ENCODE measurements around the gene NES.

Gene NES

DNA sequence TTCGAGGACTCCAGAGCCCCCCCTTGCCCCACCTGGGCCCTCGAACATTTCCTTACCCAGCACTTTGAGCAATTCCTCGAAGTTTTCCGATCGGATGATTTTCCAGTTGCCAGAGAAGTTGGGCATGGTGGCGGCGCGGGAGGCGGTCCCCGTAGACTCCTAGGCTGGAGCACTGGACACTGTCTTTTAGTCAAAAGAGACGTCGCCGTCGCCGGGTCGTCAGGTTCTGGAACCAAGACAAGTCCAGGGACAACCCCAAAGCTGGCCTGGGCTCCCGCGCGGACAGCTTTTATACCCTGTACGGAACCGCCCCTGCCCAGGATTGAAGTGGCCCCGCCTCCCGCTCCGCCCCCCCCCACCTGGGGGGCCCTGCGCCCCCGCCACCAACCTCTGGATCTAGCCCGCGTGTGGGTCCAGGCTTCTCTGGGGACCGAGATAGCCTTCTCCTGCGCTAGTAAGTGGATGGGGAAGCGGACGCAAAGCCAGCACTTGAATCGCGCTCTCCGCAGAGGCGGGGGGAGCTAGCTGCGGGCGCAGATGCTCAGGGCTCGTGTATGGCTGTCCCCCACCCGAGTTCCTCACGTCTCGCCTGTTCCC, 28.2 kb upstream of the NES start, which contains the start of gene CRABP2:
TSS of gene CRABP2 (minus strand) at position 263 of the 597 bp plus-strand sequence. CDS start at position 126, 137 bp downstream.
- DNase-seq: peak; percentile 60
- peak within 1 kb of the TSS; percentile 62 for H3K4me3 ChIP-seq (ENCODE audit: low read depth, low read length)
- no peaks in the 10 kb centered on the region for H3K36me3 ChIP-seq
- H3K4me1 ChIP-seq: peaks cover 56% of the 10 kb centered on the region
- peaks cover 7% of the 10 kb centered on the region for H3K27me3 ChIP-seq
- TF ChIP-seq, protein P1, sequence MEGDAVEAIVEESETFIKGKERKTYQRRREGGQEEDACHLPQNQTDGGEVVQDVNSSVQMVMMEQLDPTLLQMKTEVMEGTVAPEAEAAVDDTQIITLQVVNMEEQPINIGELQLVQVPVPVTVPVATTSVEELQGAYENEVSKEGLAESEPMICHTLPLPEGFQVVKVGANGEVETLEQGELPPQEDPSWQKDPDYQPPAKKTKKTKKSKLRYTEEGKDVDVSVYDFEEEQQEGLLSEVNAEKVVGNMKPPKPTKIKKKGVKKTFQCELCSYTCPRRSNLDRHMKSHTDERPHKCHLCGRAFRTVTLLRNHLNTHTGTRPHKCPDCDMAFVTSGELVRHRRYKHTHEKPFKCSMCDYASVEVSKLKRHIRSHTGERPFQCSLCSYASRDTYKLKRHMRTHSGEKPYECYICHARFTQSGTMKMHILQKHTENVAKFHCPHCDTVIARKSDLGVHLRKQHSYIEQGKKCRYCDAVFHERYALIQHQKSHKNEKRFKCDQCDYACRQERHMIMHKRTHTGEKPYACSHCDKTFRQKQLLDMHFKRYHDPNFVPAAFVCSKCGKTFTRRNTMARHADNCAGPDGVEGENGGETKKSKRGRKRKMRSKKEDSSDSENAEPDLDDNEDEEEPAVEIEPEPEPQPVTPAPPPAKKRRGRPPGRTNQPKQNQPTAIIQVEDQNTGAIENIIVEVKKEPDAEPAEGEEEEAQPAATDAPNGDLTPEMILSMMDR (IDR thresholded peaks at IDR 0.05; ENCODE audit: low read depth, low read length): no peak
- no peaks in the 10 kb centered on the region for H3K9me3 ChIP-seq

DNA sequence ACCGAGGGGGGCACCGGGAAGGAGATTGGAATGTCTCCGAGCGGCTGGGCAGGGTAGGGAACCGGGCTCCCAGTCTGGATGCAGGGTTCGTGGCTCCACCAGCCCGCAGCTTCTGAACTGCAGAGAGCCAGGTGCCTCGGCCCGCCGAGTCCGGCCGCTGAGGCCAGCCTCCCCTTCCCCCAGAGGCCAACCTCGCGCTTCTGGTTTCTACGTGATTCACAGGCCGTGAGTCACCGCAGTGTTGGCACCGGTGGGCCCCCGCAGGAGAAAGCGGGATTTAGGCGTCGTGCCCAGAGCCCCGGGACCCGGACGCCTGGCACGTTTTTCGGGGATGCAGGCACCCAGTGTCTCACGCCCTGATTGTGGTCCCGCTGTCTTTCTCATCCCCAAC, 27.7 kb upstream of the NES start:
- Histone ChIP-seq H3K36me3 (no peaks in the 10 kb centered on the region), H3K9me3 (no peaks in the 10 kb centered on the region), H3K27me3 (peaks cover 7% of the 10 kb centered on the region), H3K4me1 (peaks cover 51% of the 10 kb centered on the region), H3K4me3 (ENCODE audit: low read depth, low read length) (peak overlapping the region; percentile 62)
- peak; percentile 58 for DNase-seq
- TF ChIP-seq, protein P1 (IDR thresholded peaks at IDR 0.05; ENCODE audit: low read depth, low read length): no peak

DNA sequence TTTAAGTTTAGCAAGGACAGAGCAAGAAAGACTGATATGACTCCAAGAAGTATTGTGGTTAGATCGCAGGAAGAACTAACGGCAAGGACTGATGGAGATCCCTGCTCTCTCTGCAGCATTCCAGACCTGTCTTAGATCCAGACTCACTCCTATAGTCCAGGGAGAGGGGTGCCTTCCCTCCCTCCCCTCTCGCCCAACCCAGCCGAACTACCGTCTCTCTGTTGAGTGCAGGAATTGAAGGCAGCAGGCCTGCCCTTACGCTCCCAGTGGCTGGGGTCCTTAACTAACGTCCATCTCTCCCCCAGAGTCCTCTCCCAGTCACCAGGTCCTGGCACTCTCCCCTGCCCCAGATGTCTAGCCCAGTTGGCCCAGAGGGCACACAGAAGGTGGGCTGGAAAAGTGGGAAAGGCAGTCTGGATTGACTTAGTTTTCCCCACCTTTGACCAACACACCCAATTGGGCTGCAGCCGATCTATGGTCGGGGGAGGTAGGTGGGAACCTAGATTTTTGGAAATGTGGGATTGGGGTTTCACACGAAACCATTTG, 27.0 kb upstream of the NES start:
- H3K4me3 ChIP-seq (ENCODE audit: low read depth, low read length): peak overlapping the region; percentile 62
- H3K4me1 ChIP-seq: peaks cover 44% of the 10 kb centered on the region
- TF ChIP-seq, protein P1 (IDR thresholded peaks at IDR 0.05; ENCODE audit: low read depth, low read length): no peak
- H3K27me3 ChIP-seq: peaks cover 7% of the 10 kb centered on the region
- no peaks in the 10 kb centered on the region for H3K36me3 ChIP-seq
- DNase-seq: no peak
- H3K9me3 ChIP-seq: no peaks in the 10 kb centered on the region

DNA sequence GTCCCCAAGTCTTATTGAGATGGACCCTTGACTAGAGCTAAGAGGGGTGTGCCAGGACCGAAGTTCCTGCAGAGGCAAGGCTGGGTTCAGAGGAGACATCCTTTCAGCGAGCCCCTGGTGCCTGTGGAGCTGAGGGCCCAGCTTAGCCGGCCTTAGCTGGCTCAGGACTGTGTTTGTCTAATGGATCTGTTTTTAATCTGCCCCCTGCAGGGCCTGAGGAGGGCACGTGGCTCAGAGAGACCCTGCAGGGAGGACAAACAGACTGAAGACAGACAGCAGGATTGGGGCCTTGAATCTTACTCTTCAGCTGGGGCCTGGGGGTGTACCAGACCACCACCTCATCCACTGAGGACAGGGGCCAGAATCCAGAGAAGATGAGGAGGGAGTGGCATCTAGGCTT, 26.5 kb upstream of the NES start:
- peaks cover 39% of the 10 kb centered on the region for H3K4me1 ChIP-seq

DNA sequence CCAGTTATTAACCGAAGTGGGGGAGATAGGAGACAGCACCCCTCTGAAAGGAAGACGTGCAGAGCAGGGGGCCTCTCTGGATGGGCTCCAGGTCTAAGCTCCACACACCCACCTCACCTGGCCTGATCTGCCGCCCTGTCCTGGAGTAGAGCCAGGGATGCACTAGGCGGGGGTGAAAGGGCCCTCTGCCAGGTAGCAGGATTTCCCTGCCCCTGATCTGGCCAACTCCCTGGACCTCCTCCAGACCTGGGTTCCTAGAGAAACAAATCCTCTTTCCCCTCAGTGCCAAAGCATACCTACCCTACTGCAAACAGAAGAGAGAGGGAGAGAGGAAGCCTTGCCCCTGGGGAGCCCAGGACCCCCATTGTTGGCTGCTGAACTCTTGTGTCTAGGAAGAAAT, 26.1 kb upstream of the NES start:
- peaks cover 7% of the 10 kb centered on the region for H3K27me3 ChIP-seq
- no peaks in the 10 kb centered on the region for H3K36me3 ChIP-seq
- no peak overlapping the region; the same call in 1 of the 2 replicates for H3K4me3 ChIP-seq (ENCODE audit: low read depth, low read length)
- TF ChIP-seq, protein P1 (IDR thresholded peaks at IDR 0.05; ENCODE audit: low read depth, low read length): no peak
- H3K4me1 ChIP-seq: peaks cover 35% of the 10 kb centered on the region
- H3K9me3 ChIP-seq: no peaks in the 10 kb centered on the region
- DNase-seq: no peak

More for the DNA sequence above, 26.5 kb upstream of the NES start:
- no peaks in the 10 kb centered on the region for H3K36me3 ChIP-seq
- H3K9me3 ChIP-seq: no peaks in the 10 kb centered on the region
- no peak for DNase-seq
- peak overlapping the region; percentile 62 for H3K4me3 ChIP-seq (ENCODE audit: low read depth, low read length)
- H3K27me3 ChIP-seq: peaks cover 7% of the 10 kb centered on the region
- TF ChIP-seq, protein P1 (IDR thresholded peaks at IDR 0.05; ENCODE audit: low read depth, low read length): no peak; the same call in 1 of the 2 replicates

Data from BE2C (cell line).